Hematopoietic multipotent progenitor cell treated with erythropoietin and hydrocortisone succinate and interleukin-3 and kit ligand, for 4 days (in vitro differentiated cells): Measurements from ENCODE around the gene FMNL3.

Experiments
- DNase-seq: peaks from one replicate; pipeline ENCODE4 v3.0.0-alpha.2; 2015

The FMNL3 gene

GRCh38 chr12:49649892-49650291 lies 57.3 kb downstream of the FMNL3 start:
- DNase-seq = no peak

GRCh38 chr12:49649445-49649844 lies 57.8 kb downstream of the FMNL3 start:
- no peak for DNase-seq

GRCh38 chr12:49648712-49649003 lies 58.5 kb downstream of the FMNL3 start:
- no peak for DNase-seq

GRCh38 chr12:49647827-49648711 lies 59.1 kb downstream of the FMNL3 start:
- DNase-seq = no peak

GRCh38 chr12:49646871-49647654 lies 60.1 kb downstream of the FMNL3 start:
- DNase-seq = no peak

- no peak for DNase-seq
These were observed 60.8 kb downstream of the FMNL3 start for GRCh38 chr12:49646331-49646830.

- peak; percentile 85 for DNase-seq
These were observed 61.8 kb downstream of the FMNL3 start for GRCh38 chr12:49645146-49646039.

- peak; percentile 91 for DNase-seq
These were observed 62.6 kb downstream of the FMNL3 start for GRCh38 chr12:49644620-49644994.

- no peak for DNase-seq
These were observed 63.1 kb downstream of the FMNL3 start for GRCh38 chr12:49643961-49644619.

- no peak for DNase-seq
These were observed 64.1 kb downstream of the FMNL3 start for GRCh38 chr12:49643135-49643534.

GRCh38 chr12:49642370-49642802 lies 64.8 kb downstream of the FMNL3 start:
- no peak for DNase-seq

GRCh38 chr12:49641748-49642369 lies 65.3 kb downstream of the FMNL3 start:
- no peak for DNase-seq

- DNase-seq = peak; percentile 89
These were observed 70.0 kb downstream of the FMNL3 start for GRCh38 chr12:49636979-49637755.

GRCh38 chr12:49636574-49636973 lies 70.6 kb downstream of the FMNL3 start:
- no peak for DNase-seq

- no peak for DNase-seq
These were observed 71.5 kb downstream of the FMNL3 start for GRCh38 chr12:49635656-49636055.

GRCh38 chr12:49635036-49635435 lies 72.2 kb downstream of the FMNL3 start:
- DNase-seq = no peak

- DNase-seq = no peak
These were observed 73.4 kb downstream of the FMNL3 start for GRCh38 chr12:49633703-49634345.

GRCh38 chr12:49632986-49633702 lies 74.1 kb downstream of the FMNL3 start:
- DNase-seq = no peak

GRCh38 chr12:49632401-49632800 lies 74.8 kb downstream of the FMNL3 start:
- DNase-seq = no peak
